Activated CD8-positive, alpha-beta T cell treated with anti-CD3 and anti-CD28 coated beads for 36 hours (primary cell): ENCODE measurements around the gene RLF. TPM values are rescaled to one million over a fixed set of nuclear protein-coding genes. Genes with fewer than 3 reads are reported as not detected.

Experiments
- ATAC-seq: fragments of 200-7000 bp; cut with Tn5 transposase; one replicate; pipeline ENCODE4 v1.10.0; 2021; ENCODE audit warnings: mild to moderate bottlenecking, moderate library complexity
- CTCF ChIA-PET: fragments of 350-600 bp; sonication (Branson Sonifier 250); formaldehyde crosslinking; loops from one replicate; lab custom pipeline; 2021; ENCODE audit warnings: antibody characterized with exemption; lab: Charles Lee
- POLR2A ChIA-PET: fragments of 350-600 bp; sonication (Branson Sonifier 250); formaldehyde crosslinking; loops from one replicate; lab custom pipeline; 2021; ENCODE audit warnings: antibody characterized with exemption; lab: Charles Lee
- DNase-seq: peaks from one replicate; pipeline ENCODE4 v3.0.0-alpha.2; 2020
- H3K27ac Mint-ChIP-seq: one replicate; pipeline ENCODE4 v1.8.0; 2021; ENCODE audit warnings: mild to moderate bottlenecking, mixed read lengths
- H3K27me3 Mint-ChIP-seq: one replicate; pipeline ENCODE4 v1.8.0; 2021; ENCODE audit warnings: mixed read lengths
- H3K36me3 Mint-ChIP-seq: one replicate; pipeline ENCODE4 v1.8.0; 2021; ENCODE audit warnings: low read depth, mixed read lengths
- H3K4me1 Mint-ChIP-seq: one replicate; pipeline ENCODE4 v1.8.0; 2021; ENCODE audit warnings: low read depth, mixed read lengths
- H3K4me3 Mint-ChIP-seq: one replicate; pipeline ENCODE4 v1.8.0; 2021; ENCODE audit warnings: mild to moderate bottlenecking, moderate library complexity, mixed read lengths
- H3K9me3 Mint-ChIP-seq: one replicate; pipeline ENCODE4 v1.8.0; 2021; ENCODE audit warnings: mixed read lengths
- CTCF ChIP-seq: fragments of 200-600 bp; IDR thresholded peaks from one replicate; pipeline ENCODE4 v1.8.0; 2022; ENCODE audit warnings: antibody characterized with exemption, mild to moderate bottlenecking
- intact Hi-C: fragments of 100-400 bp; cut with micrococcal nuclease; formaldehyde crosslinking; loops from one replicate; pipeline ENCODE4 v1.10.0; 2022
- total RNA-seq, 2 experiments: library from RNA; stranded (reverse); gene quantifications; one replicate each; pipeline ENCODE4 v1.2.3, GENCODE V29; 2021

RLF gene
- total RNA-seq, 2 experiments from 2014 or later = 21.2 to 21.3 TPM

GRCh38 chr1:40273547-40274166 lies 112.5 kb downstream of the RLF start:
- no peak for DNase-seq
- H3K4me1 Mint-ChIP-seq = peaks cover 20% of the 10 kb centered on the region
- H3K36me3 Mint-ChIP-seq = peaks cover 45% of the 10 kb centered on the region
- H3K27me3 Mint-ChIP-seq = no peaks in the 10 kb centered on the region
- H3K4me3 Mint-ChIP-seq = no peak overlapping the region
- no peaks in the 10 kb centered on the region for H3K9me3 Mint-ChIP-seq
- H3K27ac Mint-ChIP-seq = no peak overlapping the region
- intact Hi-C loops = no loop called here
- ChIA-PET POLR2A (interaction anchor here (0.6 kb wide), 1 partner anchor 68 kb away, joined by 3 read pairs; no protein-coding TSS in a partner anchor), CTCF (interaction anchor here (0.7 to 1.7 kb wide), 4 partner anchors 8 to 130 kb away, joined by 3 to 6 read pairs (median 4); no protein-coding TSS in a partner anchor)
- no peak for TF ChIP-seq CTCF
- no peak for ATAC-seq

- DNase-seq (no peak), ATAC-seq (no peak)
- ChIA-PET CTCF (interaction anchor here (0.9 to 1.7 kb wide), 4 partner anchors 18 to 130 kb away, joined by 3 to 6 read pairs (median 4); no protein-coding TSS in a partner anchor), POLR2A (no interaction called here)
- intact Hi-C loops = no loop called here
- Mint-ChIP-seq H3K4me3 (no peak overlapping the region), H3K4me1 (peaks cover 20% of the 10 kb centered on the region), H3K9me3 (no peaks in the 10 kb centered on the region), H3K27ac (no peak overlapping the region), H3K36me3 (peaks cover 47% of the 10 kb centered on the region), H3K27me3 (no peaks in the 10 kb centered on the region)
- no peak for TF ChIP-seq CTCF
These were observed 113.1 kb downstream of the RLF start for GRCh38 chr1:40274331-40274730.

GRCh38 chr1:40276122-40276521 lies 114.9 kb downstream of the RLF start:
- Mint-ChIP-seq H3K4me1 (peaks cover 7% of the 10 kb centered on the region), H3K9me3 (no peaks in the 10 kb centered on the region), H3K4me3 (no peak overlapping the region), H3K36me3 (peaks cover 41% of the 10 kb centered on the region), H3K27ac (peak overlapping the region; percentile 6), H3K27me3 (no peaks in the 10 kb centered on the region)
- TF ChIP-seq CTCF = no peak
- ChIA-PET CTCF (interaction anchor here (0.9 to 1.0 kb wide), 2 partner anchors 9 to 132 kb away, joined by 3 to 4 read pairs; no protein-coding TSS in a partner anchor), POLR2A (no interaction called here)
- intact Hi-C loops = no loop called here
- ATAC-seq (no peak), DNase-seq (no peak)

GRCh38 chr1:40281853-40282252 lies 120.7 kb downstream of the RLF start:
- ChIA-PET CTCF (interaction anchor here (0.7 to 2.4 kb wide), 8 partner anchors 8 to 138 kb away, joined by 3 to 18 read pairs (median 8); no protein-coding TSS in a partner anchor), POLR2A (interaction anchor here (1.1 kb wide), 1 partner anchor 42 kb away, joined by 3 read pairs; no protein-coding TSS in a partner anchor)
- intact Hi-C loops = no loop called here
- no peaks in the 10 kb centered on the region for H3K4me1 Mint-ChIP-seq
- peaks cover 27% of the 10 kb centered on the region for H3K36me3 Mint-ChIP-seq
- ATAC-seq (no peak), DNase-seq (no peak)
- no peaks in the 10 kb centered on the region for H3K27me3 Mint-ChIP-seq
- TF ChIP-seq CTCF = no peak
- no peaks in the 10 kb centered on the region for H3K9me3 Mint-ChIP-seq
- H3K4me3 Mint-ChIP-seq = no peak overlapping the region
- no peak overlapping the region for H3K27ac Mint-ChIP-seq

Other genes with a start within 250 kb of the RLF start
- 10 to 100 TPM; 15.0 to 19.3 TPM for gene MFSD2A, start 206.2 kb upstream of the RLF start, total RNA-seq
- 100 to 1,000 TPM; 511 to 512 TPM for gene CAP1, start 120.7 kb upstream of the RLF start, total RNA-seq
- 10 to 100 TPM; 60.6 to 69.1 TPM for gene PPT1, start 64.1 kb upstream of the RLF start, total RNA-seq
- gene TMCO2, start 86.5 kb downstream of the RLF start, total RNA-seq = not detected
- 10 to 100 TPM; 20.1 to 21.2 TPM for gene ZMPSTE24, start 96.8 kb downstream of the RLF start, total RNA-seq
- 1 to 10 TPM; 4.3 to 5.4 TPM for gene COL9A2, start 155.9 kb downstream of the RLF start, total RNA-seq
- 100 to 1,000 TPM; 204 to 209 TPM for gene SMAP2, start 212.3 kb downstream of the RLF start, total RNA-seq